Spleen (tissue), 7 donors: ENCODE data around the gene ZNF320.
"Not testable (repeated sequence)": the region's sequence is repeated elsewhere in the genome, so short reads cannot be mapped to it uniquely, and the experiment has no call there.

ENCODE experiments used
- POLR2A ChIP-seq, 3 donors: fragments of 450-650 bp; IDR thresholded peaks; one replicate each; pipeline ENCODE4 v1.5.1; 2017; ENCODE audit warnings: antibody characterized with exemption in 3 of 3, mild to moderate bottlenecking in 1 of 3
- TF ChIP-seq, protein P1 (sequence below), 11 experiments: fragments of 200-600 bp in 7 of 11; fragments of 450-650 bp in 4 of 11; sonication (generic) in 4 of 11; IDR thresholded peaks in 8 of 11; conservative IDR thresholded peaks in 3 of 11; 1 replicate in 7 of 11; 2 replicates in 4 of 11; pipeline versions ENCODE4 v1.4.0 to v1.8.0; 2016 to 2021; ENCODE audit warnings: antibody characterized with exemption in 11 of 11, inconsistent platforms in 4 of 11, mild to moderate bottlenecking in 1 of 11
- donor health status: DM: no; HTN: no; CAD: no; lungs with moderate emphysema.
- donor health status: DM: no; HTN: no; CAD: no.
- donor health status: DM: no; HTN: no; CAD: no.

DNA sequence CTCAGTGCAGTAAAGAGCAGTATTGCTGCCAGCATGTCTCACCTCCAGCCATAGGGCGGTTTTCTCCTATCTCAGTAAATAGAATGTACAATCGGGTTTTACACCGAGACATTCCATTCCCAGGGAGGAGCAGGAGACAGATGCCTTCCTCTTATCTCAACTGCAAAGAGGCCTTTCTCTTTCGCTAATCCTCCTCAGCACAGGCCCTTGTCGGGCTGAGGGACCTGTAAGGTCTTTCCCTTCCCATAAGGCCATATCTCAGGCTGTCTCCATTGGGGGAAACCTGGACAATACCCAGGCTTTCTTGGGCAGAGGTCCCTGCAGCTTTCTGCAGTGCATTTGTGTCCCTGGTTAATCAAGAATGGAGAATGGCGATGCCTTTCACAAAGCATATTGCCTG lies 24.4 kb downstream of the ZNF320 start:
- TF ChIP-seq, protein P1, sequence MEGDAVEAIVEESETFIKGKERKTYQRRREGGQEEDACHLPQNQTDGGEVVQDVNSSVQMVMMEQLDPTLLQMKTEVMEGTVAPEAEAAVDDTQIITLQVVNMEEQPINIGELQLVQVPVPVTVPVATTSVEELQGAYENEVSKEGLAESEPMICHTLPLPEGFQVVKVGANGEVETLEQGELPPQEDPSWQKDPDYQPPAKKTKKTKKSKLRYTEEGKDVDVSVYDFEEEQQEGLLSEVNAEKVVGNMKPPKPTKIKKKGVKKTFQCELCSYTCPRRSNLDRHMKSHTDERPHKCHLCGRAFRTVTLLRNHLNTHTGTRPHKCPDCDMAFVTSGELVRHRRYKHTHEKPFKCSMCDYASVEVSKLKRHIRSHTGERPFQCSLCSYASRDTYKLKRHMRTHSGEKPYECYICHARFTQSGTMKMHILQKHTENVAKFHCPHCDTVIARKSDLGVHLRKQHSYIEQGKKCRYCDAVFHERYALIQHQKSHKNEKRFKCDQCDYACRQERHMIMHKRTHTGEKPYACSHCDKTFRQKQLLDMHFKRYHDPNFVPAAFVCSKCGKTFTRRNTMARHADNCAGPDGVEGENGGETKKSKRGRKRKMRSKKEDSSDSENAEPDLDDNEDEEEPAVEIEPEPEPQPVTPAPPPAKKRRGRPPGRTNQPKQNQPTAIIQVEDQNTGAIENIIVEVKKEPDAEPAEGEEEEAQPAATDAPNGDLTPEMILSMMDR (IDR thresholded peaks at IDR 0.05 in 8 of 11, conservative IDR thresholded peaks at IDR 0.05 in 3 of 11), result not testable (repeated sequence)
- not testable (repeated sequence) for TF ChIP-seq POLR2A (IDR thresholded peaks at IDR 0.05)
